Hepatocyte (in vitro differentiated cells): ENCODE measurements around the gene DMWD. TPM values are rescaled to one million over a fixed set of nuclear protein-coding genes. Genes with fewer than 3 reads are reported as not detected.
A peak's percentile ranks its signal among the peaks of the same experiment; 100 is the strongest.

ENCODE experiments used
- DNase-seq: peaks from one replicate; pipeline ENCODE4 v3.0.0-alpha.2; 2016; ENCODE audit warnings: low spot score
- H2AFZ ChIP-seq: fragments of 200-600 bp; sonication (generic); 2 replicates; pipeline ENCODE4 v1.6.0; 2016; ENCODE audit warnings: antibody characterized with exemption, mild to moderate bottlenecking
- H3K27ac ChIP-seq: fragments of 200-600 bp; sonication (generic); 2 replicates; pipeline ENCODE4 v1.5.1; 2016; ENCODE audit warnings: mild to moderate bottlenecking
- H3K27me3 ChIP-seq: fragments of 200-600 bp; sonication (generic); 2 replicates; pipeline ENCODE4 v1.6.1; 2016
- H3K36me3 ChIP-seq: fragments of 200-600 bp; sonication (generic); replicated peaks from 2 replicates; pipeline ENCODE4 v1.5.1; 2016; ENCODE audit warnings: low read depth; ENCODE audit not compliant: insufficient read depth
- H3K4me1 ChIP-seq: fragments of 200-600 bp; sonication (generic); 2 replicates; pipeline ENCODE4 v1.5.1; 2016; ENCODE audit warnings: mild to moderate bottlenecking, moderate library complexity; ENCODE audit not compliant: insufficient read depth
- H3K4me2 ChIP-seq: fragments of 200-600 bp; sonication (generic); 2 replicates; pipeline ENCODE4 v1.6.0; 2016
- H3K4me3 ChIP-seq: fragments of 200-600 bp; sonication (generic); 2 replicates; pipeline ENCODE4 v1.5.1; 2016; ENCODE audit warnings: mild to moderate bottlenecking
- H3K79me2 ChIP-seq: fragments of 200-600 bp; sonication (generic); 2 replicates; pipeline ENCODE4 v1.6.0; 2017; ENCODE audit warnings: mild to moderate bottlenecking
- H3K9me2 ChIP-seq: fragments of 200-600 bp; sonication (generic); replicated peaks from 2 replicates; pipeline ENCODE4 v1.6.0; 2017; ENCODE audit warnings: mild to moderate bottlenecking; ENCODE audit not compliant: insufficient read depth
- H3K9me3 ChIP-seq: fragments of 200-600 bp; sonication (generic); 2 replicates; pipeline ENCODE4 v1.5.1; 2016; ENCODE audit warnings: low read depth, mild to moderate bottlenecking
- H4K20me1 ChIP-seq: fragments of 200-600 bp; sonication (generic); 2 replicates; pipeline ENCODE4 v1.6.0; 2016; ENCODE audit warnings: mild to moderate bottlenecking; ENCODE audit not compliant: insufficient read depth, poor library complexity, severe bottlenecking
- EZH2 ChIP-seq: fragments of 200-600 bp; sonication (generic); IDR thresholded peaks from 2 replicates; pipeline ENCODE4 v1.6.1; 2016; ENCODE audit warnings: antibody characterized with exemption, mild to moderate bottlenecking, borderline replicate concordance
- EZH2phosphoT487 ChIP-seq: fragments of 200-600 bp; sonication (generic); IDR thresholded peaks from one replicate; pipeline ENCODE4 v1.6.1; 2018; ENCODE audit warnings: antibody characterized with exemption, mild to moderate bottlenecking, low read depth, moderate library complexity; ENCODE audit not compliant: unreplicated experiment, severe bottlenecking
- WGBS: methylation state at CpG from one replicate; pipeline ENCODE4 v1.1.6; 2016; ENCODE audit warnings: low lambda C conversion rate; ENCODE audit errors: missing lambda C conversion rate; 5-methylcytosine and 5-hydroxymethylcytosine counted together
- polyA plus RNA-seq: library from polyadenylated mRNA; unstranded; fragments of >200 nt; fragmentation: Nextera tagmentation; extraction: Ambion mirVana; gene quantifications from 2 replicates; pipeline ENCODE4 v1.2.1, GENCODE V29; 2016
- total RNA-seq: library from RNA; depleted of rRNA; stranded (reverse); fragments of >200 nt; gene quantifications from 2 replicates; pipeline ENCODE4 v1.2.3, GENCODE V29; 2014
- TF ChIP-seq, protein P1 (sequence below): fragments of 200-600 bp; sonication (generic); IDR thresholded peaks from 2 replicates; pipeline ENCODE4 v1.5.1; 2016; ENCODE audit warnings: antibody characterized with exemption, mild to moderate bottlenecking; ENCODE audit not compliant: poor library complexity

DMWD gene
- total and polyA plus RNA-seq, 2 experiments from 2014 or later = 23.7 to 70.1 TPM

DNA sequence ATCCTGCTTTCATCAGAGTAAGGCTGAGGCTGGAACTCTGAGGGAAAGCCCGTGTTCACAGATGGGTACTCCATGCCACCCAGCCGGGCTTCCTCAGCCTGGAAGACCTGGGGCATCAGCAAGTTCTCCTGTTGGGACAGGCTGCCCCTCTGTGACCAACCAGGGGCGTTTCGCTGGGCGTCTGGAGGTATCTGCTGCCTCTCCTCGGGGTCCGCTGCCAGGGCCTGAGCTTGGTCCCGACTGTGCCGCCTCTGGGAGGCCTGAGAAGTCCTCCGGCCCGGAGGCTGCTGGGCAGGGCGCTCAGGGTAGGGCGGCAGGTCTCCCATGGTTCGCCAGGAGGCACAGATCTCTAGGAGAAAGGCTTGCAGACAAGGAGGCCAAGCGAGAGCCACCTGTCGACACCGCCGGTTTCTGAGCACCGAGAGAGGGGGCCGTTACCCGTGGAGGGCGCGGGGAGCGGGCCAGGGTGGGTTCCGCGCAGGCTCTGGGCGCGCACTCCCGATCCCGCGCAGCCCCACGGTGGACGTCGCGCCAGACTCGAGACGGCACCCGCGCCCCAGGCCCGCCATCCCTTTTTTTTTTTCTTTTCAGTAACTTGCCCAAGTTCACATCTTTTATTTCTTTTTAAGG is 22.3 kb upstream of the DMWD start, which contains the start of gene RSPH6A:
Gene RSPH6A (minus strand): TSS at position 458 of the 630 bp plus-strand sequence. CDS start 132 bp downstream, at position 326.
- no peak for DNase-seq

DNA sequence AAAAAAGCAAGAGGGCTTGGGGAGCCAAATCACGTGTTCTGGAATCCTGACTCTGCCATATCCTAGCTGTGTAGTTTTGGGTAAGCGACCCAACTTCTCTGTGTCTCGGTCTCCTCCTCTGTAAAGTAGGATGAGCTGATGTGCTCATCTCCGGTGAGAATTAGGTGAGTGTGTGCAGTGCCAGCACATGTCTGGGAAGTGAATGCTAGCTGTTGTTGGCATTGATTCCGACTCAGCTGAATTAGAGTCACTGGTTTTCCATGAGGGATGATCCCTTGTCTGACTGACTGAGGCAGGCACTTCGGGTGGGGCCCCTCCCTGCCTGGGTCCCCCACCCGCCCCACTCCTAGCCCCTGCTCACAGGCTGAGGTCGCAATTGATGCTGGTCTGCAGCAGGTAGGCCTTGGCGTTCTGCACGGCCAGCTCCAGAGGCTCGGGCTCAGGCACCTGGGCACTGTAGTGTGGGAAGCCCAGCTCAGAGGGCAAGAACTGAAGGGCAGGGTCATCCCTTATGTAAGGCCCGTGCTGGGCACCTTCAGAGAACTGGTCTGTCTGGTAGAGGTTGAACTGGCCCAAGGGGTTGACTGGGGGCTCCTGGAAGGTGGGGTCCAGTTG is 21.6 kb upstream of the DMWD start:
- 93% methylated on average over 12 of the region's 12 CpGs for WGBS
- Histone ChIP-seq H3K4me1 (peaks cover 7% of the 10 kb centered on the region), H3K36me3 (no peaks in the 10 kb centered on the region), H3K27ac (no peak overlapping the region), H3K9me3 (no peaks in the 10 kb centered on the region), H3K4me2 (peak overlapping the region; percentile 86), H4K20me1 (no peaks in the 10 kb centered on the region), H3K4me3 (no peak overlapping the region), H3K27me3 (no peaks in the 10 kb centered on the region), H3K9me2 (no peaks in the 10 kb centered on the region), H2AFZ (no peak overlapping the region), H3K79me2 (no peaks in the 10 kb centered on the region)
- TF ChIP-seq, protein P1, sequence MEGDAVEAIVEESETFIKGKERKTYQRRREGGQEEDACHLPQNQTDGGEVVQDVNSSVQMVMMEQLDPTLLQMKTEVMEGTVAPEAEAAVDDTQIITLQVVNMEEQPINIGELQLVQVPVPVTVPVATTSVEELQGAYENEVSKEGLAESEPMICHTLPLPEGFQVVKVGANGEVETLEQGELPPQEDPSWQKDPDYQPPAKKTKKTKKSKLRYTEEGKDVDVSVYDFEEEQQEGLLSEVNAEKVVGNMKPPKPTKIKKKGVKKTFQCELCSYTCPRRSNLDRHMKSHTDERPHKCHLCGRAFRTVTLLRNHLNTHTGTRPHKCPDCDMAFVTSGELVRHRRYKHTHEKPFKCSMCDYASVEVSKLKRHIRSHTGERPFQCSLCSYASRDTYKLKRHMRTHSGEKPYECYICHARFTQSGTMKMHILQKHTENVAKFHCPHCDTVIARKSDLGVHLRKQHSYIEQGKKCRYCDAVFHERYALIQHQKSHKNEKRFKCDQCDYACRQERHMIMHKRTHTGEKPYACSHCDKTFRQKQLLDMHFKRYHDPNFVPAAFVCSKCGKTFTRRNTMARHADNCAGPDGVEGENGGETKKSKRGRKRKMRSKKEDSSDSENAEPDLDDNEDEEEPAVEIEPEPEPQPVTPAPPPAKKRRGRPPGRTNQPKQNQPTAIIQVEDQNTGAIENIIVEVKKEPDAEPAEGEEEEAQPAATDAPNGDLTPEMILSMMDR = no peak
- TF ChIP-seq EZH2 (no peak), EZH2phosphoT487 (no peak)
- no peak for DNase-seq

More for the DNA sequence above, 22.3 kb upstream of the DMWD start, which contains the start of gene RSPH6A:
- Histone ChIP-seq H3K27ac (peak within 1 kb of the TSS; percentile 27), H3K9me3 (no peaks in the 10 kb centered on the region), H3K4me3 (peak within 1 kb of the TSS; percentile 4), H3K9me2 (no peaks in the 10 kb centered on the region), H2AFZ (peak within 1 kb of the TSS; percentile 55), H4K20me1 (no peaks in the 10 kb centered on the region), H3K27me3 (no peaks in the 10 kb centered on the region), H3K79me2 (no peaks in the 10 kb centered on the region), H3K4me2 (peak within 1 kb of the TSS; percentile 86), H3K4me1 (peaks cover 7% of the 10 kb centered on the region), H3K36me3 (no peaks in the 10 kb centered on the region)
- TF ChIP-seq EZH2 = no peak
- 35% methylated on average over 25 of the region's 40 CpGs for WGBS

DNA sequence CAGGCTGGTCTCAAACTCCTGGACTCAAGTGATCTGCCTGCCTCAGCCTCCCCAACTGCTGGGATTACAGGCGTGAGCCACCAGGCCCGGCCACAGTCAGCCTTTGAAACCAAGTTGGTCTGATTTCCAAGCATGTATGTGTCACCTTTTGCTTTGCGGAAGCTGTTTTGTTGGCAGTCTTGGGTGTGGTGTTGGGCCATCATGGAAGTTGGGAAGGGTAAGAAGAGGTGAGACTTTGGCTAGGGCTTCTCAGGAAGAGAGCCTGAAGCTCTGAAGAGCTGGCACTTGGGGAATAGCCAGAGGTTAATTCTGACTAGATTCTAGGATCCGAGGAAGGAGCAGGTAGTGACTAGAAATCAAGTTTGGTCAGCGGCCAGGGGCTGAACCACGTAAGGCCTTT is 19.7 kb upstream of the DMWD start:
- Histone ChIP-seq H3K36me3 (no peaks in the 10 kb centered on the region), H3K4me2 (no peak overlapping the region), H3K9me2 (no peaks in the 10 kb centered on the region), H3K79me2 (no peaks in the 10 kb centered on the region), H2AFZ (no peak overlapping the region), H3K27ac (no peak overlapping the region), H4K20me1 (no peaks in the 10 kb centered on the region), H3K4me1 (peaks cover 7% of the 10 kb centered on the region), H3K27me3 (no peaks in the 10 kb centered on the region), H3K9me3 (no peaks in the 10 kb centered on the region), H3K4me3 (no peak overlapping the region)
- TF ChIP-seq EZH2phosphoT487 = no peak
- TF ChIP-seq, protein P1 = no peak
- no peak for TF ChIP-seq EZH2
- WGBS = 88% methylated on average over 6 of the region's 6 CpGs
- no peak for DNase-seq

DNA sequence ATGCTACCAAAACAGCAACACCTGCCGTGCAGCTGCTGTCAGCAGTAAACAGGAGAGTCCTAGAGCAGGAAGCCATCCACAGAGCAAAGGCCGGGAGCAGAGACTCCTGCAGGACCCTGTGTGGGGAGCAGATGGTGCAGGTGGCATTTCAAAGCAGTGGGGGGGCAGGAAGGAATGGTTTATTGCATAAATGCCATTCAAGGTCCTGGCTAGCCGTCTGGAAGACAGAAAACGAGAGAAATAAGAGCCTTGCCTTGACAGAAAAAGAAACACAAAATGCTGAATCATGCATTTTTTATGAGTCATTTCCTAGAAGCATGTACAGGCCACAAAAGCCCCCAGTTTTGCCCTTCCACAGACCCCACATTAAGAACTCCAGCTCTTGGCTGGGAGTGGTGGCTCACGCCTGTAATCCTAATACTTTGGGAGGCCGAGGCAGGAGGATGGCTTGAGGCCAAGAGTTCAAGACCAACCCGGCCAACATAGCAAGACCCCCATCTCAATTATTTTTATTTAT is 17.1 kb upstream of the DMWD start:
- no peak for DNase-seq
- Histone ChIP-seq H3K9me3 (no peaks in the 10 kb centered on the region), H3K4me3 (no peak overlapping the region), H4K20me1 (no peaks in the 10 kb centered on the region), H3K36me3 (no peaks in the 10 kb centered on the region), H3K27ac (no peak overlapping the region), H3K4me2 (no peak overlapping the region), H3K27me3 (no peaks in the 10 kb centered on the region), H2AFZ (no peak overlapping the region), H3K79me2 (no peaks in the 10 kb centered on the region), H3K9me2 (no peaks in the 10 kb centered on the region), H3K4me1 (no peaks in the 10 kb centered on the region)
- 64% methylated on average over 7 of the region's 7 CpGs for WGBS
- no peak for TF ChIP-seq EZH2phosphoT487
- TF ChIP-seq EZH2 = no peak
- TF ChIP-seq, protein P1 = no peak
